ENCODE data around the gene CNR1.

DNA sequence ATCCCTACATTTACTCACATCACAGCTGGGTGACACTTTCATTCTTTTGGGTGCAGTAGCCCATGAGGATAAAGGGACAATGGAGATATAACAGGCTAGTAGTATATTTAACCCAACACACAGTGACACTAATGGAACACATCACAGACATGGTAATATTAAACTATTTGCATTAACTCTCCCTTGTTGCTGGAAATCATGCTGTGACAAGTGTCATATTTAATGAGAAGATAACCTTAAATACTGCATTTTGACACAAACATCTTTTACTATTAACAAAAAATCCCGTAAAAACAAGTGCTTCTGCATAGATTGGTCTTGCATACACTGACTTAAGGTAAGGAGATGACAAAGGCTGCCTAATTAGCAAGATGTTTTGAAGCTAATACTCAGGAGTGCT, 45.5 kb downstream of the CNR1 start:
- TF ChIP-seq, protein P1, sequence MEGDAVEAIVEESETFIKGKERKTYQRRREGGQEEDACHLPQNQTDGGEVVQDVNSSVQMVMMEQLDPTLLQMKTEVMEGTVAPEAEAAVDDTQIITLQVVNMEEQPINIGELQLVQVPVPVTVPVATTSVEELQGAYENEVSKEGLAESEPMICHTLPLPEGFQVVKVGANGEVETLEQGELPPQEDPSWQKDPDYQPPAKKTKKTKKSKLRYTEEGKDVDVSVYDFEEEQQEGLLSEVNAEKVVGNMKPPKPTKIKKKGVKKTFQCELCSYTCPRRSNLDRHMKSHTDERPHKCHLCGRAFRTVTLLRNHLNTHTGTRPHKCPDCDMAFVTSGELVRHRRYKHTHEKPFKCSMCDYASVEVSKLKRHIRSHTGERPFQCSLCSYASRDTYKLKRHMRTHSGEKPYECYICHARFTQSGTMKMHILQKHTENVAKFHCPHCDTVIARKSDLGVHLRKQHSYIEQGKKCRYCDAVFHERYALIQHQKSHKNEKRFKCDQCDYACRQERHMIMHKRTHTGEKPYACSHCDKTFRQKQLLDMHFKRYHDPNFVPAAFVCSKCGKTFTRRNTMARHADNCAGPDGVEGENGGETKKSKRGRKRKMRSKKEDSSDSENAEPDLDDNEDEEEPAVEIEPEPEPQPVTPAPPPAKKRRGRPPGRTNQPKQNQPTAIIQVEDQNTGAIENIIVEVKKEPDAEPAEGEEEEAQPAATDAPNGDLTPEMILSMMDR (IDR thresholded peaks at IDR 0.05) = no peak
- TF ChIP-seq ZFX (IDR thresholded peaks at IDR 0.05; ENCODE audit: borderline replicate concordance) = no peak

Data from 22Rv1 (cell line).